Activated naive CD8-positive, alpha-beta T cell (primary cell): ENCODE data around the gene PTPN9.
"Not testable (repeated sequence)": the region's sequence is repeated elsewhere in the genome, so short reads cannot be mapped to it uniquely, and the experiment has no call there.

Experiments used
- H3K27ac Mint-ChIP-seq: one replicate; pipeline ENCODE4 v1.8.0; 2021; ENCODE audit warnings: mixed read lengths
- H3K27me3 Mint-ChIP-seq: one replicate; pipeline ENCODE4 v1.8.0; 2021; ENCODE audit warnings: mixed read lengths
- H3K36me3 Mint-ChIP-seq: one replicate; pipeline ENCODE4 v1.8.0; 2021; ENCODE audit warnings: mixed read lengths
- H3K4me1 Mint-ChIP-seq: one replicate; pipeline ENCODE4 v1.8.0; 2021; ENCODE audit warnings: low read depth, mixed read lengths
- H3K4me3 Mint-ChIP-seq: one replicate; pipeline ENCODE4 v1.8.0; 2021; ENCODE audit warnings: mild to moderate bottlenecking, mixed read lengths
- H3K9me3 Mint-ChIP-seq: one replicate; pipeline ENCODE4 v1.8.0; 2021; ENCODE audit warnings: low read depth, mixed read lengths

The PTPN9 gene

GRCh38 chr15:75443972-75444453 is 135.1 kb downstream of the PTPN9 start:
- Mint-ChIP-seq H3K4me1 (peaks cover 58% of the 10 kb centered on the region), H3K27ac (peak overlapping the region; percentile 54), H3K4me3 (peak overlapping the region; percentile 17)
- not testable (repeated sequence) for H3K9me3 Mint-ChIP-seq, H3K27me3 Mint-ChIP-seq, H3K36me3 Mint-ChIP-seq

GRCh38 chr15:75437721-75438120 is 141.4 kb downstream of the PTPN9 start:
- Mint-ChIP-seq H3K9me3 (no peaks in the 10 kb centered on the region), H3K27me3 (no peaks in the 10 kb centered on the region), H3K4me1 (peaks cover 48% of the 10 kb centered on the region), H3K36me3 (peaks cover 2% of the 10 kb centered on the region), H3K27ac (peak overlapping the region; percentile 35), H3K4me3 (no peak overlapping the region)

GRCh38 chr15:75436881-75437280 is 142.2 kb downstream of the PTPN9 start:
- Mint-ChIP-seq H3K4me1 (peaks cover 53% of the 10 kb centered on the region), H3K27me3 (no peaks in the 10 kb centered on the region), H3K36me3 (peaks cover 2% of the 10 kb centered on the region), H3K4me3 (no peak overlapping the region), H3K9me3 (no peaks in the 10 kb centered on the region), H3K27ac (peak overlapping the region; percentile 16)

- H3K4me3 Mint-ChIP-seq = no peak overlapping the region
- H3K36me3 Mint-ChIP-seq = no peaks in the 10 kb centered on the region
- H3K27me3 Mint-ChIP-seq = no peaks in the 10 kb centered on the region
- peak overlapping the region; percentile 50 for H3K27ac Mint-ChIP-seq
- no peaks in the 10 kb centered on the region for H3K9me3 Mint-ChIP-seq
- peaks cover 40% of the 10 kb centered on the region for H3K4me1 Mint-ChIP-seq
These were observed 147.4 kb downstream of the PTPN9 start for GRCh38 chr15:75431682-75432081.

GRCh38 chr15:75431270-75431669 is 147.8 kb downstream of the PTPN9 start:
- H3K9me3 Mint-ChIP-seq = no peaks in the 10 kb centered on the region
- peak overlapping the region; percentile 50 for H3K27ac Mint-ChIP-seq
- H3K4me1 Mint-ChIP-seq = peaks cover 42% of the 10 kb centered on the region
- no peaks in the 10 kb centered on the region for H3K27me3 Mint-ChIP-seq
- no peak overlapping the region for H3K4me3 Mint-ChIP-seq
- H3K36me3 Mint-ChIP-seq = no peaks in the 10 kb centered on the region

GRCh38 chr15:75430259-75430658 is 148.9 kb downstream of the PTPN9 start:
- H3K27ac Mint-ChIP-seq = no peak overlapping the region
- no peak overlapping the region for H3K4me3 Mint-ChIP-seq
- no peaks in the 10 kb centered on the region for H3K9me3 Mint-ChIP-seq
- peaks cover 40% of the 10 kb centered on the region for H3K4me1 Mint-ChIP-seq
- H3K36me3 Mint-ChIP-seq = no peaks in the 10 kb centered on the region
- H3K27me3 Mint-ChIP-seq = no peaks in the 10 kb centered on the region

- Mint-ChIP-seq H3K4me1 (peaks cover 28% of the 10 kb centered on the region), H3K27ac (no peak overlapping the region), H3K36me3 (no peaks in the 10 kb centered on the region), H3K27me3 (no peaks in the 10 kb centered on the region), H3K4me3 (no peak overlapping the region), H3K9me3 (no peaks in the 10 kb centered on the region)
These were observed 151.0 kb downstream of the PTPN9 start for GRCh38 chr15:75428152-75428551.

- Mint-ChIP-seq H3K27me3 (no peaks in the 10 kb centered on the region), H3K9me3 (no peaks in the 10 kb centered on the region), H3K27ac (peak overlapping the region; percentile 46), H3K4me1 (peaks cover 11% of the 10 kb centered on the region), H3K4me3 (no peak overlapping the region), H3K36me3 (no peaks in the 10 kb centered on the region)
These were observed 153.1 kb downstream of the PTPN9 start for GRCh38 chr15:75425966-75426500.

- peaks cover 3% of the 10 kb centered on the region for H3K36me3 Mint-ChIP-seq
- H3K27me3 Mint-ChIP-seq = no peaks in the 10 kb centered on the region
- H3K9me3 Mint-ChIP-seq = no peaks in the 10 kb centered on the region
- H3K4me3 Mint-ChIP-seq = no peak overlapping the region
- H3K4me1 Mint-ChIP-seq = peaks cover 10% of the 10 kb centered on the region
- H3K27ac Mint-ChIP-seq = peak overlapping the region; percentile 22
These were observed 156.6 kb downstream of the PTPN9 start for GRCh38 chr15:75422554-75422953.

GRCh38 chr15:75420698-75421097 is 158.4 kb downstream of the PTPN9 start:
- no peaks in the 10 kb centered on the region for H3K27me3 Mint-ChIP-seq
- peaks cover 3% of the 10 kb centered on the region for H3K36me3 Mint-ChIP-seq
- H3K27ac Mint-ChIP-seq = no peak overlapping the region

GRCh38 chr15:75416584-75416983 is 162.5 kb downstream of the PTPN9 start:
- peaks cover 3% of the 10 kb centered on the region for H3K36me3 Mint-ChIP-seq
- no peaks in the 10 kb centered on the region for H3K27me3 Mint-ChIP-seq
- H3K27ac Mint-ChIP-seq = peak overlapping the region; percentile 46
- H3K4me3 Mint-ChIP-seq = no peak overlapping the region
- H3K9me3 Mint-ChIP-seq = no peaks in the 10 kb centered on the region
- peaks cover 18% of the 10 kb centered on the region for H3K4me1 Mint-ChIP-seq

More at GRCh38 chr15:75420698-75421097, 158.4 kb downstream of the PTPN9 start:
- Mint-ChIP-seq H3K4me3 (no peak overlapping the region), H3K9me3 (no peaks in the 10 kb centered on the region), H3K4me1 (peaks cover 10% of the 10 kb centered on the region)
